Measurements from ENCODE around the gene SSU72.
"Not testable (repeated sequence)": the region's sequence is repeated elsewhere in the genome, so short reads cannot be mapped to it uniquely, and the experiment has no call there.

The SSU72 gene

DNA sequence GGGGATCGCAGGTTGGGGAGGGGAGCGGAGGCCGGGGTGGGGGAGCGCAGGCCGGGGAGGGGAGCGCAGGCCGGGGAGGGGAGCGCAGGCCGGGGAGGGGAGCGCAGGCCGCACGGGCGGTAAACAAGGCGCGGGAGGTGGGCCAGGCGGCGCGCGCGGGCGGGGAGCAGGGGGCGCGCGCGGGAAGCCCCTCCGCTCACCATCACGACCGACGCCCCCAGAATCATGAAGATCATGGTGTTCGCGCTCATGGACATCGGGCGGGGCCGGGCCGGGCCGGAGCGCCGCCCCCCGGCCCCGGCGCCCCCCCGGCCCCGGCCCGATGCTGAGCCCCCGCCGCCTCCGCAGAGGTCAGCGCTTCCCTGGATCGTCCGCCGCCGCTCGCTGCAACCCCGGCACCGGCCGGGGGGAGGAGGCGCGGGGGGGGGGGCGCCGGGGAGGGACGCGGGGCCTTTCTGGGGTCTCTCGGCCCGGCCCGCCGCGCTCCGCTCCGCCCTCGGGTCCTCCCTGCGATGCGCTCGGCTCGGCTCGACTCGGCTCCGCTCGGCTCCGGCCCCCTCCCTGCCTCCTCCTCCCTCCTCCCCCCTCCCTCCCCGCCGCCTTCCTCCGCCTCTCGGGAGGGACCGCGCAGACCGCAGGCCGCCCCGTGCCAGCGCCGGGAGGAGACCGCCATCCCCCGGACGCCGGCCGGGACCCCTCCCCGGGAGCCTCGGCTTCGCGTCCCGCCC is 34.4 kb downstream of the SSU72 start, which contains the start of gene TMEM240:
TSS of gene TMEM240 (minus strand) at position 535 of the 728 bp plus-strand sequence. CDS start at position 257, 278 bp downstream.
- peak; percentile 74 for DNase-seq

- DNase-seq = no peak
Observed at GRCh38 chr1:1539310-1540089, 35.2 kb downstream of the SSU72 start.

GRCh38 chr1:1538989-1539309 is 35.7 kb downstream of the SSU72 start:
- no peak for DNase-seq

GRCh38 chr1:1538334-1538733 is 36.3 kb downstream of the SSU72 start:
- DNase-seq = no peak

DNA sequence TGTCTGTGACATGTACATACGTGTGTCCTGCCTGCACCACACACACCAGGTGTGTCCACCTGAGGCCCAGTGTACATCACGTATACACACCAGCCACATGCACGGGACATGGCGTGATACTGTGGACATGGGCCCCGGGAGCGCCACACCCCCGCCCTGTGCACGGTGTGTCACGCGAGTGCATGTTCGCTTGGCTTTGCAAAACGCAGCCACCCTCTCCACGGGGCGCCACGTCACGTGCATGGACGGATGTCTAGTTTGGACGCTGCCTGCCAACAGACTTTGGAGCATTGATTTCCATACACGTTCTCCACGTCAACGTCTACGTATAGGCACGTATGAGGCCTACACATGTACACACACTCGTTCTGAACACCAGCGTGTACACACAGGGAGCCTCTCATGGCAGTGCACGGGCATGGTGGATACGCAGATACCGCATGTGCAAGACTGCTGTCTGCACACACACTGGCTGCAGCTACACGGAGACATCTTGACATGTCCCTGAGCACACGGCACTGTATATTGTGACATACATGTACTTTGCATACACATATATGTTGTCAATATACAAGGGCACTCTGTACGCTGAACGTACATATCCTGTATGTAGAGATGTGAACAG is 36.9 kb downstream of the SSU72 start:
- DNase-seq = no peak

GRCh38 chr1:1536938-1537546 is 37.6 kb downstream of the SSU72 start:
- no peak for DNase-seq

DNA sequence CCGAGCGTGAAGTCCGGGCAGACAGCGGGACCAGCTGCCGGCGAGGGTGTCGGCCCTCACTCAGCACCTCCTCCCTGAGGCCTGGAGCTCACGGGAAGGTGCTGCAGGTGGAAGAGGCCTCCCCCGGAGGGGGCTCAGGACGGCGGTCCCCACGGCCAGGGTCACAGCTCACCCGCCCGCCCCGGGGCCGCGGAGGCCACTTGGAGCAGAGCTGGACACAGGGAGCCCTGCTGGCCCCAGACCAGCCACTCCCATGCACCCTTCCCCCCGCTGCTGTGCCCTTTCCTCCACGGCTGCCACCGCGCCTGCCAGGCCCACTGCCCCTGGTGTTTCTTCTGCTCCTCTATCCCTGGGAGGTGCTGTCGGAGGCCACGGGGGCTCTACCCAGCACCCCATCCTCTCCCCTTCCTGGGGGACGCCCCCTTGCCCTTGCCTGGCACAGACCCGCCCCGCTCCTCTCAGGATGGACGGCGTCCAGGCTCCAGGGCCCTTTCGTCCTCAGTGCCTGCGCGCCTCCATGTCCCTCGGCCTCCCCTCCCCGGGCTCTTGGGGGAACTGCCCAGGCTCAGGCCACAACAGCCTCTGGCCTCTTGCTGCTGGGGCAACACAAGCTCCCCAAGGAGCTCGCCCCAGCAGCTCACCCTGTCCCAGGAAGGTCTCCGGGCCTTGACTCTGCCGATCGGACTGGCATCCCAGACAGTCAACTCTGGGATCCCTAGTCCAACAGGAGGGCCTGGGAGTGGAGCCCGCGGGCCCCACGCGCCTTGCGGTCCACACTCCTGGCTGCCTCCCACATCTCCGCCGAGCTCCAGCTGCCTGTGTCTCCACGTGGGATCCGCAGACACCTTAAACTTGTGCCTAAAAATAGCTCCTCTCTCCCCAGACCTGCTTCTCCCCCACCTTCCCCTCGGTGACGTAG is 38.4 kb downstream of the SSU72 start:
- DNase-seq = no peak

DNA sequence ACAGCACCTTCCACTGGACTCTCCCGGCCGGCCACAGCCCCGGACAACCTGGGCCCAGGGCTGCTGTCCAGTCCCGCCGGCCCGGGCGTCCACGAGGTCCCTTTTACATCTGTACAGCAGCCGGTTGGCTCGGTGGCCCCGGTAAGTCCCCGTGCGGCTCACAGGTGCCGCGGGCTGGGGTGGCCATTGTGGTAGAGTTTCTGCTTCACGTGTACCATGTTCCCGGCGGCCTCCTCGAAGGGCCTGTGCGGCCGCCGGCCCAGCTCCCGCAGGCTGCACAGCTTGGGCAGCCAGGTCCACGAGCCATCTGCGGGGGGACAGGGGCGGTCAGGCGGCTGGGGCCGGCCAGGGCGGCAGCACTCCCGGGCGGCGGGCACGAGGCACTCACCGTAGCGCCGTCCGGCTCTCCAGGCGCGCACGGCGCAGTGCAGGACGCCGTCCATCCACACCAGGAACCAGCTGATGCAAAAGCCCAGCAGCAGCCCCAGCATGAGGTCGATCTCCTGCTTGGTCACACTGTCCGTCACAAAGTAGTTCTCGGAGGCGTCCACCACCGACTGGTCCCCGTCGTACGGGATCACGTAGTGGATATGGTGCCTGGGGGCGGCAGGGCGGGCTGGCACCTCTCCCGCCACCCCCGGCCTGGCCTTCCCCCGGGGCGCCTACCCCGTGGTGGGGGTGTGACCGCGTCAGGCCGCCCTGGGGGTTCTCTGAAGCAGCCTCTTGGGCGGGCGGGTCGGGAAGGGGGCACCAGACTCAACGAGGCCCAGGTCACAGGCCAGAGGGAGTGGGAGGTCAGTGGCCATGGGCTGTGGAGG is 39.3 kb downstream of the SSU72 start:
- DNase-seq = no peak

GRCh38 chr1:1534401-1535154 is 40.1 kb downstream of the SSU72 start:
- no peak for DNase-seq

DNA sequence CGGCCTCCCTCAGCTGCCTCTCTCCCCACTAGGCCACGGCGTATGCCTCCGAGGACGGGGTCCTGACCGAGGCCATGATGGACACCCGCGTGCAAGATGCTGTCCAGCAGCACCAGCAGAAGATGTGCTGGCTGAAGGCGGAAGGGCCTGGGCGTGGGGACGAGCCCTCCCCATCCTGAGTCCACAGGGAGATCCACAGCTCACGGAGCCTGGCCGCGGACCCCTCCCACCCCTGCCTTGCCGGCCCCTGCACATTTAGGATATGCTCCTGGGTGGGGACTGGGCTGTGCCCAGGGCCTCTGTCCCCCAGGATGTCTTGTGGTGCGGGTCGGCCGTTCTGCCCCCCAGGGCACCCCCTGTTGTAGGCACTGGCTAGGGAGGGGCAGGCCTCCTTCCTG is 40.8 kb downstream of the SSU72 start:
- not testable (repeated sequence) for DNase-seq

- not testable (repeated sequence) for DNase-seq
Observed at GRCh38 chr1:1533176-1533893, 41.3 kb downstream of the SSU72 start.

- no peak for DNase-seq
Observed at GRCh38 chr1:1531947-1532346, 42.7 kb downstream of the SSU72 start.

DNA sequence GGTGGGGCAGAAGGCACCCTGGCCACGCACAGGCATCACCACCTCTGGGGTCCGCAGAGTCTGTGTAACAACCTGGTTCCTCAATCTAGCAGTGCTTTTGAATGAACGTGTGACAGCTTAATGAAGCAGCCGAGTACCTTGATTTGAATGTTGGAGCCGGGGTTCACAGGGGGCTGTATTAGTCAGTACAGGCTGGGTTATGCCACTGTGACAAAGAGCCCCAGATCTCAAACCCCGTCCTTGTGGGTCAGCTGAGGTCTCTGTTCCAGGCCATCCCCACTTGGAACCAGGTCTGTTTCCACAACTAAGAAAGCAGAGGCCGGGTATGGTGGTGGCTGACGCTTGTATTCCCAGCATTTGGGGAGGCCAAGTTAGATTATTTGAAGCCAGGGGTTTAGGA is 44.7 kb downstream of the SSU72 start:
- DNase-seq = no peak

GRCh38 chr1:1529321-1529720 is 45.3 kb downstream of the SSU72 start:
- DNase-seq = no peak

- DNase-seq = no peak
Observed at GRCh38 chr1:1528301-1529267, 46.1 kb downstream of the SSU72 start.

GRCh38 chr1:1527092-1527816 is 47.4 kb downstream of the SSU72 start:
- no peak for DNase-seq

DNA sequence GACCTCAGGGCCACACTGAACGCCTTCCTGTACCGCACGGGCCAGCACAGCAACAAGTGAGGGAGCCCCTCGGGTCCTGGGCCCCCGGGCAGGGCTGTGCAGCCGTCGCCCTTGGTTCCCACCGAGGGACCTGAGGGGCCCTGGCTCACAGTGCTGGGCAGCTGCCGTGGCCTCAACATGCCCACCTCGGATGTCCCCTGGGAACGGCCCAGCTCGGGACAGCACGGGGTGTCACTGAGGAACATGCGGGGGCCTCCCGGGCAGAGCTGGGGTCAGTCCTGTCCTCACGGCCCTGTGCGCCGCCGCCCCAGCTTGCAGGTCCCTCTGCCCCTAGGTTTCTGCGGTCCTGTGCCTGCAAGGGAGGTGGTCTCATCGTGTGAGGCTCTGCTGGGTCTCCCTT is 48.2 kb downstream of the SSU72 start:
- DNase-seq = not testable (repeated sequence)
